Esophagus muscularis mucosa (tissue), 3 donors: ENCODE measurements around the gene SFRP5.

Experiments
- CTCF ChIP-seq, 3 experiments: fragments of 200-600 bp in 2 of 3; fragments of 450-650 bp in 1 of 3; sonication (generic) in 2 of 3; IDR thresholded peaks; one replicate each; pipeline ENCODE4 v1.5.1; 2017 to 2019; ENCODE audit warnings: antibody characterized with exemption in 3 of 3, mild to moderate bottlenecking in 2 of 3, moderate library complexity in 1 of 3
- POLR2AphosphoS5 ChIP-seq, 2 donors: sonication (generic); formaldehyde crosslinking; IDR thresholded peaks; one replicate each; pipeline ENCODE4 v1.6.1; 2017; ENCODE audit warnings: antibody characterized with exemption in 2 of 2

GRCh38 chr10:97764519-97764931, 7.3 kb downstream of the SFRP5 start:
- TF ChIP-seq CTCF (IDR thresholded peaks at IDR 0.05): no peak
- no peak for TF ChIP-seq POLR2AphosphoS5 (IDR thresholded peaks at IDR 0.05)
